Erythroblast (primary cell): Measurements from ENCODE around the gene OR4M2.
"Not testable (repeated sequence)": the region's sequence is repeated elsewhere in the genome, so short reads cannot be mapped to it uniquely, and the experiment has no call there.

ENCODE experiments used
- DNase-seq, 2 experiments: peaks; one replicate each; lab custom pipeline; 2025; lab: John Stamatoyannopoulos, UW

Gene OR4M2

GRCh38 chr15:22080227-22080626, at the start of gene OR4M2:
OR4M2 (plus strand) TSS chr15:22080527; CDS start chr15:22080625, 98 bp downstream.
- not testable (repeated sequence) for DNase-seq

GRCh38 chr15:22069267-22069666, 11.1 kb upstream of the OR4M2 start:
- DNase-seq, result not testable (repeated sequence)

GRCh38 chr15:22081386-22081785, 1.1 kb downstream of the OR4M2 start:
- DNase-seq, result not testable (repeated sequence)

GRCh38 chr15:22098616-22099253, 18.4 kb downstream of the OR4M2 start:
- not testable (repeated sequence) for DNase-seq

GRCh38 chr15:22099289-22099891, 19.1 kb downstream of the OR4M2 start:
- DNase-seq, result not testable (repeated sequence)

GRCh38 chr15:22122033-22122432, 41.7 kb downstream of the OR4M2 start:
- not testable (repeated sequence) for DNase-seq
